ENCODE data around the gene DIP2C.
"Not testable (repeated sequence)": the region's sequence is repeated elsewhere in the genome, so short reads cannot be mapped to it uniquely, and the experiment has no call there.

Gene DIP2C

DNA sequence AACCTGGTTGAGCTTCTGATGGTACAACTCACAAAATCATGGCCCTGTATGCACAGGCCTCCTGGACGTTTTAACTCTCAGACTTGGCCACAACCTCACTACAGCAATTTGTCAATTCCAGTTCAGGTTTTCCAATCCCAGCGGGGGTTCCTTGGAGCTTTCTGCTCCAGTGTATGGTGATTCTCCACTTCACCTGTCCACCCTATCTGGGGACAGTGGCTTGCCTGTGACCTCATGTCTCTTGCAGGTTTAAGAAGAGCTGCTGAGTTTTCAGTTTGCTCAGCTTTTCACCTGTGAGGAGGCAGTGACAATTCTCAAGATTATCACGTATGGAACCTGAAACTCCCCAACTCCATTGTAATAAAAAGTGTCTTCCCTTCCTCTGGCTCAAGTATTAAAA lies 254.1 kb downstream of the DIP2C start:
- Histone ChIP-seq H2AFZ (ENCODE audit: insufficient read depth, low read length, poor library complexity) (no peak overlapping the region), H3K18ac (ENCODE audit: low read length) (no peak overlapping the region), H3K4me1 (ENCODE audit: control insufficient read depth in 1 of 2, insufficient read depth in 2 of 2, low read length in 2 of 2) (no peaks in the 10 kb centered on the region), H3K4ac (ENCODE audit: low read depth, low read length) (no peak overlapping the region), H3K4me2 (ENCODE audit: low read length) (no peak overlapping the region), H3K79me1 (ENCODE audit: low read length) (no peaks in the 10 kb centered on the region), H4K12ac (ENCODE audit: low read depth, low read length) (no peak overlapping the region), H3K9ac (ENCODE audit: low read length) (no peak overlapping the region), H2BK12ac (ENCODE audit: low read length) (no peak overlapping the region), H3K14ac (ENCODE audit: low read length) (no peak overlapping the region), H3K27me3 (ENCODE audit: insufficient read depth, low read length) (no peaks in the 10 kb centered on the region), H2BK120ac (ENCODE audit: insufficient read depth, low read length, poor library complexity) (no peak overlapping the region), H3K79me2 (ENCODE audit: control insufficient read depth, insufficient read depth, low read length, poor library complexity) (no peaks in the 10 kb centered on the region), H3K36me3 (ENCODE audit: control insufficient read depth in 1 of 2, insufficient read depth in 2 of 2, low read length in 2 of 2) (peaks cover 3 to 5% of the 10 kb centered on the region in 2 experiments), H2BK5ac (ENCODE audit: low read depth, low read length, poor library complexity) (no peak overlapping the region), H3K4me3 (ENCODE audit: low read depth, low read length) (no peak overlapping the region), H4K91ac (ENCODE audit: low read depth, low read length) (no peak overlapping the region), H3K27ac (ENCODE audit: low read depth, low read length) (no peak overlapping the region), H2AK5ac (ENCODE audit: low read length) (no peak overlapping the region), H4K8ac (ENCODE audit: low read depth, low read length) (no peak overlapping the region), H3K23ac (ENCODE audit: low read length) (no peak overlapping the region), H3K9me3 (ENCODE audit: insufficient read depth, low read depth, low read length) (peaks cover 2% of the 10 kb centered on the region)
- WGBS (ENCODE audit: extremely low coverage, insufficient coverage, insufficient read length), result no CpG with 5 or more reads among the region's 3 CpGs
- DNase-seq, result no peak

DNA sequence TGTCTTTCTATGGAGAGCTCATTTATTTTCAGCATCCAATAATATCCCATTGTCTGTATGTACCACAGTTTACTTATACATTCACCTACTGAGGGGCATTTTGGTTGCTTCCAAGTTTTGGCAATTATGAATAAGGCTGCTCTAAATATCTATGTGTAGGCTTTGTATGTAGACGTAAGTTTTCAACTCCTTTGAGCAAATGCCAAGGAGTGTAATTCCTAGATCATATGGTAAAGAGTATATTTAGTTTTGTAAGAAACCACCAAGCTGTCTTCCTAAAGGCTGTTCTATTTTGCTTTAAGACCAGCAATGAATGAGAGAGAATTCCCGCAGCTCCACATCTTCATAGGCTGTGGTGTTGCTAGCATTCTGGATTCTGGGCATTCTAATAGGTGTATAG lies 259.8 kb downstream of the DIP2C start:
- no peaks in the 10 kb centered on the region for H3K9me3 ChIP-seq (ENCODE audit: insufficient read depth, low read depth, low read length)
- H2BK12ac ChIP-seq (ENCODE audit: low read length), result no peak overlapping the region
- no peak overlapping the region for H3K27ac ChIP-seq (ENCODE audit: low read depth, low read length)
- H3K23ac ChIP-seq (ENCODE audit: low read length), result no peak overlapping the region
- no peak overlapping the region for H3K4me2 ChIP-seq (ENCODE audit: low read length)
- no peaks in the 10 kb centered on the region for H3K4me1 ChIP-seq (ENCODE audit: control insufficient read depth in 1 of 2, insufficient read depth in 2 of 2, low read length in 2 of 2)
- H4K91ac ChIP-seq (ENCODE audit: low read depth, low read length), result no peak overlapping the region
- no peaks in the 10 kb centered on the region for H3K27me3 ChIP-seq (ENCODE audit: insufficient read depth, low read length)
- H3K79me1 ChIP-seq (ENCODE audit: low read length), result no peaks in the 10 kb centered on the region
- no peak overlapping the region for H3K4ac ChIP-seq (ENCODE audit: low read depth, low read length)
- DNase-seq, result no peak
- no peak overlapping the region for H3K18ac ChIP-seq (ENCODE audit: low read length)
- H3K9ac ChIP-seq (ENCODE audit: low read length), result no peak overlapping the region
- no peaks in the 10 kb centered on the region for H3K36me3 ChIP-seq (ENCODE audit: control insufficient read depth in 1 of 2, insufficient read depth in 2 of 2, low read length in 2 of 2)
- no peak overlapping the region for H4K8ac ChIP-seq (ENCODE audit: low read depth, low read length)
- H4K12ac ChIP-seq (ENCODE audit: low read depth, low read length), result no peak overlapping the region
- H2AFZ ChIP-seq (ENCODE audit: insufficient read depth, low read length, poor library complexity), result no peak overlapping the region
- no peak overlapping the region for H3K14ac ChIP-seq (ENCODE audit: low read length)
- no CpG with 5 or more reads among the region's 2 CpGs for WGBS (ENCODE audit: extremely low coverage, insufficient coverage, insufficient read length)
- H2AK5ac ChIP-seq (ENCODE audit: low read length), result no peak overlapping the region
- no peak overlapping the region for H2BK120ac ChIP-seq (ENCODE audit: insufficient read depth, low read length, poor library complexity)
- no peak overlapping the region for H2BK5ac ChIP-seq (ENCODE audit: low read depth, low read length, poor library complexity)
- no peak overlapping the region for H3K4me3 ChIP-seq (ENCODE audit: low read depth, low read length)
- H3K79me2 ChIP-seq (ENCODE audit: control insufficient read depth, insufficient read depth, low read length, poor library complexity), result no peaks in the 10 kb centered on the region

DNA sequence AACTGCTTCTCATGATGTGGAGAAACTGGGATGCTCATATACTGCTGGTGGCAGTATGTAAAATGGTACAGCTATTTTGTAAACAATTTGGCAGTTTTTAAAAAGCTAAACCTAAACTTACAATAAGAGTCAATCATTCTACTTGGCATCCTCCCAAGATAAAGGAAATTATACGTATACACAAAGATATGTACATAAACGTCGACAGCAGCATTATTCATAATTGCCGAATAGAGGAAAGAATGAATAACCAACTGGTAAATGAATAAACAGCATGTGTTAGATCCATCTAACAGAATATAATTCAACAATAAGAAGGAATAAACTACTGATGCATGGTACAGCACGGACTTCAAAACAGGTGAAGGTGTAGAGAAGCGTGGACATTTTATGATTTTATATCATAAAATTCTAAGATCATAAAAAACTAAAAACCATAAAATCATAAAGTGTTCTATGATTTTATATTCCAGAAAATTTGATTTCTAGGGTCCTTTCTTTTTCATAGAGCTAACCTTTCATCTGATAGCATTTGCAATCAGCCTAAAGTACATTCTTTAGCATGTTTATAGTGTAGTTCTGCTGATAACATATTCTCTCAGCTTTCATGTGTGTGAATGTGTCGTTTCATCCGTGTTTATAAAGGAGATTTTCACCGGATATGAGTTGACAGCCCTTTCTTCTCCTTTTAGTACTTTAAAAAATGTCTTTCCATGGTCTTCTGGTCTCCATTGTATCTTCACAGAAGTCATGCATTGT lies 261.5 kb downstream of the DIP2C start:
- Histone ChIP-seq H4K8ac (ENCODE audit: low read depth, low read length) (no peak overlapping the region), H3K79me1 (ENCODE audit: low read length) (no peaks in the 10 kb centered on the region), H4K12ac (ENCODE audit: low read depth, low read length) (no peak overlapping the region), H3K27ac (ENCODE audit: low read depth, low read length) (no peak overlapping the region), H3K4ac (ENCODE audit: low read depth, low read length) (no peak overlapping the region), H4K91ac (ENCODE audit: low read depth, low read length) (no peak overlapping the region), H3K9me3 (ENCODE audit: insufficient read depth, low read depth, low read length) (no peaks in the 10 kb centered on the region), H2AK5ac (ENCODE audit: low read length) (no peak overlapping the region), H3K4me2 (ENCODE audit: low read length) (no peak overlapping the region), H3K18ac (ENCODE audit: low read length) (no peak overlapping the region), H2BK120ac (ENCODE audit: insufficient read depth, low read length, poor library complexity) (no peak overlapping the region), H3K4me1 (ENCODE audit: control insufficient read depth in 1 of 2, insufficient read depth in 2 of 2, low read length in 2 of 2) (no peaks in the 10 kb centered on the region), H2AFZ (ENCODE audit: insufficient read depth, low read length, poor library complexity) (no peak overlapping the region), H3K36me3 (ENCODE audit: control insufficient read depth in 1 of 2, insufficient read depth in 2 of 2, low read length in 2 of 2) (no peaks in the 10 kb centered on the region), H2BK5ac (ENCODE audit: low read depth, low read length, poor library complexity) (no peak overlapping the region), H3K79me2 (ENCODE audit: control insufficient read depth, insufficient read depth, low read length, poor library complexity) (no peaks in the 10 kb centered on the region), H3K23ac (ENCODE audit: low read length) (no peak overlapping the region), H3K14ac (ENCODE audit: low read length) (no peak overlapping the region), H2BK12ac (ENCODE audit: low read length) (no peak overlapping the region), H3K27me3 (ENCODE audit: insufficient read depth, low read length) (no peaks in the 10 kb centered on the region), H3K9ac (ENCODE audit: low read length) (no peak overlapping the region), H3K4me3 (ENCODE audit: low read depth, low read length) (no peak overlapping the region)
- WGBS (ENCODE audit: extremely low coverage, insufficient coverage, insufficient read length), result no CpG with 5 or more reads among the region's 9 CpGs
- DNase-seq, result no peak

DNA sequence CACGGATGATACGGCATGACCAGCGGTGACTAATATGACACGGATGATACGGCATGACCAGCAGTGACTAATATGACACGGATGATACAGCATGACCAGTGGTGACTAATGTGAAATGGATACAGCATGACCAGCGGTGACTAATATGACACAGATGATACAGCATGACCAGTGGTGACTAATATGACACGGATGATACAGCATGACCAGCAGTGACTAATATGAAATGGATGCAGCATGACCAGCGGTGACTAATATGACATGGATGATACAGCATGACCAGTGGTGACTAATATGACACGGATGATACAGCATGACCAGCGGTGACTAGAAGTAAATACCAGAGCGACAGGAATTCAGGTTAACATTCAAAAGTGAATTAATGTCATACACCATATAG lies 264.1 kb downstream of the DIP2C start:
- H3K4me2 ChIP-seq (ENCODE audit: low read length); H3K18ac ChIP-seq (ENCODE audit: low read length); H4K12ac ChIP-seq (ENCODE audit: low read depth, low read length); H3K23ac ChIP-seq (ENCODE audit: low read length); H3K14ac ChIP-seq (ENCODE audit: low read length); H3K4ac ChIP-seq (ENCODE audit: low read depth, low read length); H3K4me1 ChIP-seq (ENCODE audit: control insufficient read depth in 1 of 2, insufficient read depth in 2 of 2, low read length in 2 of 2); H3K9me3 ChIP-seq (ENCODE audit: insufficient read depth, low read depth, low read length); H3K36me3 ChIP-seq (ENCODE audit: control insufficient read depth in 1 of 2, insufficient read depth in 2 of 2, low read length in 2 of 2); H2BK5ac ChIP-seq (ENCODE audit: low read depth, low read length, poor library complexity); H2AFZ ChIP-seq (ENCODE audit: insufficient read depth, low read length, poor library complexity); H4K8ac ChIP-seq (ENCODE audit: low read depth, low read length); H2BK120ac ChIP-seq (ENCODE audit: insufficient read depth, low read length, poor library complexity); H4K91ac ChIP-seq (ENCODE audit: low read depth, low read length); H2BK12ac ChIP-seq (ENCODE audit: low read length); H3K4me3 ChIP-seq (ENCODE audit: low read depth, low read length); H3K79me2 ChIP-seq (ENCODE audit: control insufficient read depth, insufficient read depth, low read length, poor library complexity); H2AK5ac ChIP-seq (ENCODE audit: low read length); H3K27me3 ChIP-seq (ENCODE audit: insufficient read depth, low read length); H3K9ac ChIP-seq (ENCODE audit: low read length); H3K27ac ChIP-seq (ENCODE audit: low read depth, low read length); H3K79me1 ChIP-seq (ENCODE audit: low read length): not testable (repeated sequence)
- WGBS (ENCODE audit: extremely low coverage, insufficient coverage, insufficient read length), result no CpG with 5 or more reads among the region's 12 CpGs
- DNase-seq, result peak; percentile 28 to 35

All from trophoblast cell (in vitro differentiated cells and primary cell).